Suppressor macrophage treated with lipopolysaccharide for 4 hours (primary cell): ENCODE results near the gene LBP.
"Not testable (repeated sequence)": the region's sequence is repeated elsewhere in the genome, so short reads cannot be mapped to it uniquely, and the experiment has no call there.

Experiments
- DNase-seq: peaks from one replicate; pipeline ENCODE4 v3.0.0-alpha.2; 2020

LBP gene

GRCh38 chr20:38346247-38346651, at the start of gene LBP:
TSS of gene LBP (plus strand) at chr20:38346482. CDS start at chr20:38346517, 35 bp downstream.
- DNase-seq: peak; percentile 12

GRCh38 chr20:38297916-38298674, 48.2 kb upstream of the LBP start:
- no peak for DNase-seq

- peak; percentile 88 for DNase-seq
These were observed 47.5 kb upstream of the LBP start for GRCh38 chr20:38298768-38299288.

GRCh38 chr20:38299963-38300362, 46.3 kb upstream of the LBP start:
- DNase-seq: no peak

GRCh38 chr20:38300438-38300837, 45.8 kb upstream of the LBP start:
- no peak for DNase-seq

GRCh38 chr20:38301309-38301708, 45.0 kb upstream of the LBP start:
- DNase-seq: peak; percentile 32

GRCh38 chr20:38302786-38303185, 43.5 kb upstream of the LBP start:
- no peak for DNase-seq

GRCh38 chr20:38303908-38304379, 42.3 kb upstream of the LBP start, which contains the start of gene BPI:
TSS of gene BPI (plus strand) at chr20:38304156. CDS start at chr20:38304224, 68 bp downstream.
- DNase-seq: peak; percentile 80

GRCh38 chr20:38304845-38305447, 41.3 kb upstream of the LBP start:
- DNase-seq: peak; percentile 75

GRCh38 chr20:38305541-38305940, 40.7 kb upstream of the LBP start:
- no peak for DNase-seq

GRCh38 chr20:38306379-38306778, 39.9 kb upstream of the LBP start:
- DNase-seq: no peak

- DNase-seq: peak; percentile 76
These were observed 38.8 kb upstream of the LBP start for GRCh38 chr20:38307371-38308046.

- no peak for DNase-seq
These were observed 38.2 kb upstream of the LBP start for GRCh38 chr20:38308047-38308438.

- DNase-seq: no peak
These were observed 37.8 kb upstream of the LBP start for GRCh38 chr20:38308447-38308846.

GRCh38 chr20:38311091-38311490, 35.2 kb upstream of the LBP start:
- DNase-seq: no peak

GRCh38 chr20:38311491-38311890, 34.8 kb upstream of the LBP start:
- no peak for DNase-seq

GRCh38 chr20:38313676-38314075, 32.6 kb upstream of the LBP start:
- DNase-seq: no peak

GRCh38 chr20:38314350-38314749, 31.9 kb upstream of the LBP start:
- not testable (repeated sequence) for DNase-seq

GRCh38 chr20:38315290-38315966, 30.9 kb upstream of the LBP start:
- DNase-seq: no peak

- no peak for DNase-seq
These were observed 29.9 kb upstream of the LBP start for GRCh38 chr20:38316341-38316740.

- DNase-seq: no peak
These were observed 28.9 kb upstream of the LBP start for GRCh38 chr20:38317422-38317821.

GRCh38 chr20:38320221-38320620, 26.1 kb upstream of the LBP start:
- no peak for DNase-seq
